NOMO-1 treated with dmso at 0.1 percent for 144 hours (cell line): ENCODE data around the gene GNS.

ENCODE experiments used
- DNase-seq: peaks from one replicate; lab custom pipeline; 2025; ENCODE audit not compliant: unreplicated experiment; lab: John Stamatoyannopoulos, UW

Gene GNS

GRCh38 chr12:64737539-64737938, 21.7 kb downstream of the GNS start:
- DNase-seq: no peak

GRCh38 chr12:64736771-64737170, 22.4 kb downstream of the GNS start:
- no peak for DNase-seq

GRCh38 chr12:64735442-64735841, 23.8 kb downstream of the GNS start:
- no peak for DNase-seq

- no peak for DNase-seq
These were observed 25.3 kb downstream of the GNS start for GRCh38 chr12:64733857-64734256.

- no peak for DNase-seq
These were observed 27.5 kb downstream of the GNS start for GRCh38 chr12:64731683-64732082.

- DNase-seq: no peak
These were observed 28.6 kb downstream of the GNS start for GRCh38 chr12:64730588-64730969.

- peak; percentile 24 for DNase-seq
These were observed 29.2 kb downstream of the GNS start for GRCh38 chr12:64729909-64730587.

GRCh38 chr12:64724201-64724745, 34.9 kb downstream of the GNS start:
- no peak for DNase-seq

GRCh38 chr12:64723630-64724029, 35.6 kb downstream of the GNS start:
- no peak for DNase-seq

- no peak for DNase-seq
These were observed 36.4 kb downstream of the GNS start for GRCh38 chr12:64722835-64723234.

- no peak for DNase-seq
These were observed 38.3 kb downstream of the GNS start for GRCh38 chr12:64720884-64721283.

- DNase-seq: no peak
These were observed 40.6 kb downstream of the GNS start for GRCh38 chr12:64718649-64719048.

- DNase-seq: no peak
These were observed 42.3 kb downstream of the GNS start for GRCh38 chr12:64716839-64717455.

- DNase-seq: no peak
These were observed 42.8 kb downstream of the GNS start for GRCh38 chr12:64716371-64716770.

GRCh38 chr12:64714551-64714968, 44.6 kb downstream of the GNS start:
- DNase-seq: no peak

- no peak for DNase-seq
These were observed 45.8 kb downstream of the GNS start for GRCh38 chr12:64713376-64713775.

- no peak for DNase-seq
These were observed 49.8 kb downstream of the GNS start for GRCh38 chr12:64709429-64709828.

- DNase-seq: no peak
These were observed 51.3 kb downstream of the GNS start for GRCh38 chr12:64707926-64708325.

- no peak for DNase-seq
These were observed 51.8 kb downstream of the GNS start for GRCh38 chr12:64707362-64707761.

- DNase-seq: no peak
These were observed 52.3 kb downstream of the GNS start for GRCh38 chr12:64706857-64707256.

- no peak for DNase-seq
These were observed 52.9 kb downstream of the GNS start for GRCh38 chr12:64706306-64706705.

GRCh38 chr12:64701283-64701682, 57.9 kb downstream of the GNS start:
- no peak for DNase-seq

- no peak for DNase-seq
These were observed 58.7 kb downstream of the GNS start for GRCh38 chr12:64700532-64700931.
